HG03520 (cell line): ENCODE results near the gene CNDP1.

Source experiments
- ATAC-seq: cut with Tn5 transposase; IDR thresholded peaks from one replicate; pipeline ENCODE4 v1.9.1; 2021; ENCODE audit warnings: mild to moderate bottlenecking, moderate library complexity; ENCODE audit not compliant: unreplicated experiment

The CNDP1 gene

DNA sequence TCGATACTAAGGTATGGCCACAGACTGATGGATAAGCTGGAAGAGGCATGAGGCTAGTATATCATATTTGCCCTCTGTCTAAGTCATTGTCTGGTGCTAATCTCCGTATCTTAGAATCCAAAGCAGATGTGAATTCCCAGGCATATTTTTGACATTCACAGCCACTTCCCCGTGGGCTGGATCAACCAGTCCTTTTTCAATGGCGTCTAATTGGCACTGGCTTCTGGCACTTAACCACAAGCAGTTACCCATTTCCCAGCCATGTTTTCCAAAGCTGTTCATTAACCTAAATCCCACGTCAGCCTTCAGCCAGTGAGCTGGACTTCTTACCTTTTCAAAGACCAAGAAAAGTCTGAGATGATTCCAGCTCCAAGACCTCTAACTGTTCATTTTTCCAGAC lies 42.7 kb downstream of the CNDP1 start:
- no peak for ATAC-seq

DNA sequence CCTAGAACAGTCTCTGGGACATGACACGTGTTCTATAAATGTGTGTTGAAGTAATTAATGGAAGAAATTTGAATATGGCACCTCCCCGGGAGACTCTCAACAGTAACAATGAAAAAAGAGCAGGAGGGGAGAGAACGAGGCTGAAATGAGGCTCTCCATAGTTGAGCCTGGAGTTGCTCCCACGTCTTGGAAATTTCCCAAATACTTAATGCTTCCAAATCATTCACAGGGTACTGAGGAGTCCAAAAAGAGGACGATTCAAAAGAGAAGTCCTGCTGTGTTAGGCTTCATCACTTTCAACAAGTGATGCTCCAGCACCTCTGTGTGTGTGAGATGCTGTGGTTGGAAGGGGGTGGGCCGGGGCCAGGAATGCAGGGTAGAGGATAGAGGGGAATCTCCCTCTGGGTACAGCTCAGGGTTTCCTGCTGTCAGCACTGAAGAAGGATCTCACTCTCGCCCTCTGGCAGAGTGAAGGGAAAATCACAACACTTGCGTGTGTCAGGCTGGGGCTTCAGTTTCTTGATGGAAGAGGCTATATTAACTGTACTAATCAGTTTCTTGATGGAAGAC lies 45.3 kb downstream of the CNDP1 start:
- ATAC-seq = no peak

DNA sequence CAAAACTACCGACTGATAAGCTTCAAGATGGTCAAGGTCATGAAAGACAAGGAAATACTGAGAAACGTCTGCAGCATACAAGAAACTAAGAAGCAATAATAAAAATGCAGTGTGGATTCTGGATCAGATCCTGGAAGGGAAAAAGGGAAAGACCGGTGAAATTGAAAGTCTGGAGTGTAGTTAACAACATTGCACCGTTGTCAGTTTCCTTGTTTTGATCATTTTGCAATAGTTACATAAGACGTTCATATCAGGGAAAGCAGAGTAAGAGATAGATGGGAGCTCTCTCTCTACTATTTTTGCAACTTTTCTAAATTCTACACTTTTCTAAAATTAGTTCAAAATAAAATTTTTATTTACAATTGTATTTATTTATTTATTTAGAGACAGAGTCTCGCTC lies 48.3 kb downstream of the CNDP1 start:
- no peak for ATAC-seq

DNA sequence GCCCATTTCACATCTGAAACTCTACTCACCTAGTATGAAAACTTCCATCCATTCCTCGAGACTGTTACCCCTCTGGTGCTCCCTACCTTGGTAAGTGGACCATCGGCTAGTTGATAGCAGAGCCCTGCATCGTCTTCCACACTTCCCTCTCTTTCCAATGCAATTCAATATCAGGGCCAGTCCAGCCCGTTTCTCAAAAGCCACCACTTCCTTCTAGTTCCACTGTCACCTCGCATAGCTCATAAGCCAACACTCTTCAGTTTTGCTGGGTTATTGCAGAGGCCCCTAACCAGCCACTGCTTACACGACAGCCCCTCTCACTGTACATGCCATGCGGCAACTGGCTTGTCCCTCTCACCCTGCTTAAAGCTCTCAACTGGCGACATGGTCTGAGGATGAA lies 53.1 kb downstream of the CNDP1 start:
- no peak for ATAC-seq

DNA sequence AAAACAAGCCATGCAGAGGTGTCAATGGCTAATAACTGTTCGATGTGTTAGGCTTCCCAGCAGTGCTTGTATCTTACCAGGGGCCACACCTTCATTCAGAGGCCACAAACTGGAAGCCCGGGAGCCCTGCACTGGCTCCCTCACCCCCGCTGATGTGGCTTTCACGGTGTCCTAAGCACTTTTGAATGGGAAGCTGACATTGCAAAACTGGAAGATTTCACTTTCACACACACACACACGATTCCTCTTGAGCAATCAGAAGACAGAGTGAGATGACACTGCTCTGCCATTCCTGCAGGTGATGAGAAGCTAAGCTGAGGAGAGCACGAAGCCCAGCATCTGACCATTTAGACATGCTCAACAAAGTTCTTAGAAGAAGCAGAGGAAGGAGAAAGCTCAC lies 54.7 kb downstream of the CNDP1 start:
- no peak for ATAC-seq

DNA sequence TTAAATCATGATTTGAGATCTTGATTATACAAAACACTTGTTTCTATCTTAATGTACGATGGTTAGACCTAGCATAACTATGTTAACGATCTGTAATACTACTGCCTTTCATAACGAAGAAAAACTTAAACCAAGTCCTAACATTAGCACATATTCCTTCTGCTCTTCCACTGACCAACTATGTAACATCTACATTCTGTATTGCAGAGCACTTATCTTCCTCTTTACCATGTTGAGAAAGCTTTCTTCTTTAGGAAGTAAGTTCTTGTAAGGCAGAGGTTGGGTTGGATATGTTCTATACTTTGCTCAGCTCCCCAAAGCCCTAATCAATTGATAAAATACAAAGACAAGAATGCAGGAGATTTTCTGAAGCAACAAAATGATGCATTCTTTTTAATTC lies 55.5 kb downstream of the CNDP1 start:
- ATAC-seq = no peak

DNA sequence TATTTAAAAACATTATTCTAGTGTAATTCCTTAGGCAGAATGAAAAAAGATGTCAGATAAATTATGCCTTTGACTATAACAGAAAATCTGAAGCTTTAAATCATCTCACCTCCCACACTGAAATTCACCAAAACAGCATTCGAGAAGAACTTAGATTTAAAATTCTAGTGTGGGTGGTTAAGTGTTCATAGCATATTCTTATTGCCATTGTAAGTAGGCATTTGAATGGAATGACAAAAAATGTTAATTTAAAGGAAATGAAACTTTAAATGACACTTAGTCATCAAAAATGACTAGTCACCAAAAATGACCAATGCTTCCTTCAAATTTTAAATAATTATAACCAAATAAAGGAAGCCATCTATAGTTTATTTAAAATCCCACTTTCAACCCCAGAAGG lies 56.4 kb downstream of the CNDP1 start:
- no peak for ATAC-seq

DNA sequence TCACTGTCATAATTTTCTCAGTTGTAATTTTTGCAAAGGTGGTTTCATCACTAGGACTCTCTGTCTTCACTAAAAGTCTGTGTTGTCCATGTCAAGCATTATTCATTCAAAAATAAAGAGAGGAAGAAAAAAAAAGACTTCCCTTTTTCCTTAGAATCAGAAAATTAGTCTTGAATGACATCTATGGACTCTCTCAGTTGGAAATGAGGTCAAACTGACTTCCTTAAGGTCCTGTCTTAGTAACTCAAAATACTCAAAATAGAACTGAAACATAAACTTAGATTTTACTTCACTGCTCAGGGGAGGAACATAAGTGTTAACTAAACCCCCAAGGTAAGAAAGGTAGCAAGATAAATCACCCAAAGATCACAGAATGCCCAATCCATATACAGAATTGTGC lies 61.1 kb downstream of the CNDP1 start:
- no peak for ATAC-seq

DNA sequence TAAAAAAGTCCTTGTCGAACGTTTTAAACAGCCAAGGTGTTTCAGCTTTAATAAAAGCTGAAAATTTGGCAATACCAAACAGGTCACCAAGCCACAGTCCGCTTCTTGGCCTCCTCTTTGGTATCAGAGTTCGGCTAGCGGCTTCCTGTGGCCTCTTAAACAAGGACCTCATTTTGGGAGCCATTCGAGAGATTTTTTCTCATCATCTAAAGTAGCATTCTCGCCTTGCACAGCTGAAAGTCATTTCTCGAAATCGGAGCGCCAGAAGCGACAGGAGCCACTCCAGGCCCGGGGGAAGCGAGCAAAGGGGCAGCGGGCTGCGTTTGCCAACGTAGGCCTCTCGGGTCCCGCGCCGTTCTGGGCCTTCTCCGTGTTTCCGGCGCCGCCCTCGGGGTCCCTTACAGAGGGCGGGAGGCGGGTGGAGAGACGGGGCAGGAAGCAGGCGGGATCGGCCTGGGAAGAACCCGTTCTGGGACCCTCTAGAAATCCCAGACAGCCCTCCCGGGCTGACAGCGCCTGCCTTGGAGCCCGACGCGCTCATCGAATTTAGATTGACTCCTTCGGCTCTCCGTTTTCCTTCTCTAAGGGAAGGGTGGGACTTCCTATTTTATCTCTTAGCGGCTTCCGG lies 62.8 kb downstream of the CNDP1 start:
- ATAC-seq = peak; percentile 32

DNA sequence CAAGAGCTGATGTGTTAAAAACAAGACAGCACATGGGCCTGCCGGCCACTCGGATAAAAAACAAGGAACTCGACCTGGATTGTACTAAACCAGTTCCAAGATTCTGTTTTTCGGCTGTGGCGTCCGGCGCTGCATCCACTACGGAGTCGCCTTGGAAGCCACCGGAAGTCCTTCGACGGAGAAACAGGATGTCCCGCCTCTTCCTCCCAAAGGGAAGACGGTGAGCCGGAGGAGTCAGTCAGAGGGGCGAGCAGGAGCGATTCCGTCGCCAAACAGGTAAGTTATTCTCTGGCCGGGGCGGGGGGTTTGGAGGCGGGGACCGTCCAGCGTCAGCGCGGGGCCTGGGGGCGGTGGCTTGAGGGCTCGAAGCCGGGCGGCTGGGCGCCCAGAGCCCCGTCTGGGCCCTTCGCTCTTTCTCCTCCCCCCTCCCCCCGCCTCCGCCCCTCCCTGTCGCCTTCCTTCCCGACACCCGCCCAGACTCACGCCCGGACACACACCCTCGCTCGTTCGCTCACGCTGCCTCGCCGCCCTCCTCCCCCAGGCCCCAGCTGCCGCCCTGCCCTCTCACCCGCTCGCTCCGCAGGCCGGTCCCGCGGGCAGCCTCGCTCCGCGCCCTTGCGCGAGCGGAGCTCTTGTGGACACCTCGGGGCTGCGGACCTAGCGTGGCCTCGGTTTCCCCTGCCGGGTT lies 63.5 kb downstream of the CNDP1 start, which contains the start of gene ZNF407:
ZNF407 (plus strand) TSS at position 209 of the 688 bp plus-strand sequence. CDS start 33,150 bp downstream, outside the sequence.
- ATAC-seq = peak; percentile 59

DNA sequence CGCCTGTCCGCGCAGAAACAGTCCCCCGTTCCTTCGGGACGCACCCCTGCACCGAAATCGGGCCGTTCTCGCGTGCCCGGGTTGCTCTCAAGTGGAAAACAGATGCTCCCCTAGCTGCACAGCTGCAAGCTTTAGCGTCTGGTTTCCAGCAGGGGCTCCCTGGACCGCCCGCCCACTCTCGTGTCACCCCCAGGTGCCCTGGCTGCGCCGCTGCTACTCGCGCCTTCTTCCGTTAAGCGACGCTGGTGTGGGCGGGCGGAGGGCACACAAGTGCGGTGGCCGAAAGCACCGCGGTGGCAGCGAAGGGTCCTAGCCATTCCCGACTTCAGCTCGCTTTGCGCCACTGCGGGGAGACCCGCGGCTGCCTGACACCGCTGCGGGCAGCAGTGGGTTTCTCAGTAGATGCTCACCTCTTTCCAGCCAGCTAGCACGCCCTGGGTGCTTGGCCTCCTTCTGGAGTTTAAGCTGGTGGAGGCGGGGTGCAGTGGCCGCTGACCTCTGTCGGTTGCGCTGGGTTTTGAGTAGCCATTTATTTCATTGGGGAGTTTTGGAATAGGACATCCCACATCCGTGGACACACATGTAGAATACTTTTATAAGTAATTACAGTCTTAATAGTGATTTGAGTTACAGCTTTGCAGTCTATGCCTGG lies 64.2 kb downstream of the CNDP1 start:
- peak; percentile 57 for ATAC-seq

DNA sequence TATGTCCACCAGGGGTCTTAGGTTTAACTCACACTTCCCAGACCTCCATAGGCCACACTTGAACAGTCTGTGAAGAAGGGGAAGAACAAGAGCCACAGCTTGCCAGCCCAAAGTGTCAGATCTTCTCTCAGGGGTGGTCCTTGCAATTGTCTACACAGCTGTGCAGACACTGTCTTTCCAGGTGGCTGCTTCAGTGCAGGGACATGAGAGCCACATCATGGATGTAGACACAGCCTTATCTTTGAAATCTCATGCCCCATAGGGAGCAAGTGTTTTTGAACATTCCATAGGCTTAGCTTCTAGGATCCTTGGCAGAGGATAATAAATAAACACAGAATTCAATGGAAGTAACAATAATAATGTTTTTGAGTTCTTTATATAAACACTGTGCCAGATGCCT lies 70.1 kb downstream of the CNDP1 start:
- no peak for ATAC-seq

DNA sequence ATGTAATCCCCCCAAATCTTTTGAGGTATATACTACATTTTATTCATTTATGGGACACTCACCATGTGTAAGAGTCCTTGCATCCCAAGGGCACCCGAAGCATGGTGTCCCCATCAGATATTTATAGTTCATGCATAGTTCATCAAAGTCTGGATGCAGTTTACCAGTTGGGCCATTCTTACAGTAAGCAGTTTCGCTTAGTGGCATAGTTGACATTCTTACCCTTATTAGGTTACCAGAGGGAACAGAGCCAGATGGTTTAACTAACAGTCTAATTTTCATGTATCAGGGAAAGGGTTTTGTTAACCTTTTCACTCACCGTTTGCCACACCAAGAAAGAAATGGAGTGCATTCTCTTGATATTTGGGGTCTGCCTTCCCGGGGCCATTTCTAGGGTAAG lies 70.5 kb downstream of the CNDP1 start:
- no peak for ATAC-seq

DNA sequence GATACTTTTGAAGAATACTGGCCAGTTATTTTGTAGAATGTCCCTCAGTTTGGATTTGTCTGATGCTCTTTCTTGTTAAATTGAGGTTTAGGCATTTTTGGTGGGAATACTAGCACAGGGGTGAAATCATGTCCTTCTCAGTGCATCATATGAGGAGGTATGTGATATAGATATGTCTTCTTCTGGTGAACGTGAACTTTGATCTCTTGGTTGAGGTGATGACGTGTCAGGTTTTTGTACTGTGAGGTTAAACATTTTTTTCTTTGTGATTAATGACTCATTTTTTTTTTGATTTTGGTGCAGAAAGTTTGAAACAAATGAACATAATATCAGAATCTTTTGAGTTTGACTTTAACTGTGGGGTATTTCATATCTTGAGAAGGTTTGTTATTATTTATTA lies 74.4 kb downstream of the CNDP1 start:
- no peak for ATAC-seq

DNA sequence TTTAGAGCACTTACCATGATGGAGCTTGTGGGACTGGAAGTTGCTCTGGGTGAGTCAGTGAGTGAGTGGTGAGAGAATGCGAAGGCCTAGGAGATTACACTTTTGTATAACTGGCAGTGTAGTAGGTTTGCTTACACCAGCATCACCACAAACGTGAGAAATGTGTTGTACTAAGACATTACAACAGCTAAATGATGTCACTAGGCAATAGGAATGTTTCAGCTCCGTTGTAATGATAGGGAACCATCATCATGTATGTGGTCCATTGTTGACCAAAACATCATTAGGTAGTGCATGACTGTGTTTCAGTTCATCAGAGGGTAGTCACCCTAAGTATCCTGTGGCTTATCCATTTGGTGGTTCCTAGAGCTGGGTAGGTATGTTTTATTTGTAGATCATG lies 75.2 kb downstream of the CNDP1 start:
- no peak for ATAC-seq

DNA sequence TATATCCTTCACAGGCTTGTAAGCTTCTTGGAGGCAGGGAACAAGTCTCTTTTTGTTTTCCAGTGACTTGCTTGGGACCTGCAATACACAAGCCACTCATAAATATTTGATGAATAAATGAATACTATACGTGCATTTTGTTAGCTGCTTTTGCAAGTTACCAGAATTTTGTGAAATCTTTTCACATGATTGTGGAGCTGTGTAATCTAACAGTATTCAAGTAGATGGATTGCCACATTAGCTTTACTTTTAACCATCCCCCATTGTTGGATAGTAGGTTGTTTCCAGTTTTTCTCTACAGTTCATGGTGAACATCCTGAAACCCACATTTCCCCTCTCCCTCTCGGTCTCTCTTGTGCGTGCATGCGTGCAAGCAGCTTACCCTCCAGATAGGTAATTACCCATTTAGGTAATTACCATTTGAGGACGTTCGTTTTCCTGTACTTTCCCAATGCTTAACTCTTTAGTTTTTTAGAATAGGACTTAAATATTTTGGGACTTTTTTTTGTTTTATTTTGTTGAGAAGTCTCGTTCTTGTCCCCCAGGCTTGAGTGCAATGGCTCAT lies 75.8 kb downstream of the CNDP1 start:
- ATAC-seq = no peak

DNA sequence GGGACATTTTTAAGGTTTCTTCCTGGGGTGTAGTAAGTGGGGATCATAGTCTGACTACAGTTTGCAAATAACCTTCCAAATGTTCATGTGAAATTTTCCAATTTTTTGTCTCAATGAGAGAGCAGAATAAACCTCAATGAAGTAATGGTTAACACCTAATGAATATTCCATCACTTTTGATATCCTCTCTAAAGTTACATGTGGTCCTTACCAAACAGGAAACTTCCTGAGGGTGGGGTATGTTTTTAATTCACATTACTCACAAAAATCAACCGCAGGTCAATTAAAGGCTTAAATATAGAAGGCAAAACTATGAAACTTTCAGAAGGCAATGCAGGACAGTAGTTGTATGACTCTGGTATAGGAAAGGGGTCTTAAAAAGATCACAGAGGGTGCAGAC lies 76.6 kb downstream of the CNDP1 start:
- no peak for ATAC-seq

DNA sequence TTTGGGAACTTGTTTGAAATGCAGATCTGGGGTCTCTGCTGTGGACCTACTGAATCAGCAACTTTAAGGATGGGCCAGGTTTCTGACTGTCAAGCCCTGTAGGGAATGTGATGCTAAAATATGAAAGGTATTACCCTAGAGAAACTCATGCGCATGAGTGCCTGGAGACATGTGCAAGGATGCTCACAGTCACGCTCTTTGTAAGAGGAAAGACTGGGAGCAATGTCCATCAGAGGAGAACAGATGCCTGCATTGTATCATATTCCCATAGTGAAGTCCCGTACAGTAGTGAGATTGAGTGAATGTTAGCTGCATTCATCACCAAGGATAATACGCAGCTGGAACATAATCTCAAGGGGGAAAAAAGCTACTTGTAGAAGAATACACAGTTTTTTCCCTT lies 77.5 kb downstream of the CNDP1 start:
- ATAC-seq = no peak

DNA sequence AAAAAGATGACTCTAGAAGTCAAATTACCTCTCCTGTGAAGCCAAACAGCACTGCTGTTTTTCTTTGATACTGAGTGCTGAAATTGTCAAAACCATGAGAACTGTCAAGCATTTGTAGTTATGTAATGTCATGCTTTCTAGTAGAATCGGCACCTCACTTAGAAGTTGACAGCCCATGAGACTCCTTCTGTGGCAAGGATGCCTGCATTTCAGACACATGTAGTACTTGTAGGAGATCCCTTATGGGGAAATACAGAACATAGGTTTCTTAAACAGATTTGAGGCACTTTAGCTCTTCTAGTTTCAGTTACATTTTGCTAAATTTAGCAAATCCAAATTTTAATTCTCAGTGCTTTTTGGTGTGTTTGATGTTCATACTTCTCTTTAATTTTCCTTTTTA lies 79.1 kb downstream of the CNDP1 start:
- no peak for ATAC-seq

DNA sequence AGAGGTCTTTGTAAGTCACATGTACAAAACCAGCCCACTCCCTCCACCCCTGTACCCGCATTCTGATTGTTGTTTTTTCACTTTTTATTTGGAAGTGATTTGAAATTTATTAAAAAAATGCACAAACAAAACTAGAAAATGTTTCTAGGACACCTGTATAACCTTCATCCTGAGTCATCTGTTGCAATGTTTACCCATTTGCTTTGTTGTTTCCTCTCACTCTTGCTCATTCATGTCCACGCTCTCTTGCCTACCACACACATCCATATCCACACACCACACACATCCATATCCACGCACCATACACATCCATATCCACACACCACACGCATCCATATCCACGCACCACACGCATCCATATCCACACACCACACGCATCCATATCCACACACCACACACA lies 82.2 kb downstream of the CNDP1 start:
- ATAC-seq = no peak

DNA sequence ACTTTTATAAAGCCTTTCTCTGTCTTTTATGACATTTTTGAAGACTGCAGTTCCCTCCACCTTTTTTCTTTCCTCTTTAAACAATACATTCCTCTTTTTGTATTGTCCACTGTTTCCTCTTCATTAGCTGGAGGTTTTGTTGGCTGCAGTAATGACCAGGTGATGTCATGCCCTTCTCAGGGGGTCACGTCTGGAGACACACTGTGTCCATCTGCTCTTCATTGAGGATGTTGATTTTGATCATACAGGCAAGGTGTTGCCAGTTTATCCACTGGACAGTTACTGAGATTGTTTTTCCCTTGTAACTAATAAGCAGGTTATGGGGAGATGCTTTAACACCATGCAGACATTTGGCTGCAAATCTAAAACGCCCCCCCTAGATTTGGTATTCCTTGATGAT lies 83.2 kb downstream of the CNDP1 start:
- ATAC-seq = no peak

DNA sequence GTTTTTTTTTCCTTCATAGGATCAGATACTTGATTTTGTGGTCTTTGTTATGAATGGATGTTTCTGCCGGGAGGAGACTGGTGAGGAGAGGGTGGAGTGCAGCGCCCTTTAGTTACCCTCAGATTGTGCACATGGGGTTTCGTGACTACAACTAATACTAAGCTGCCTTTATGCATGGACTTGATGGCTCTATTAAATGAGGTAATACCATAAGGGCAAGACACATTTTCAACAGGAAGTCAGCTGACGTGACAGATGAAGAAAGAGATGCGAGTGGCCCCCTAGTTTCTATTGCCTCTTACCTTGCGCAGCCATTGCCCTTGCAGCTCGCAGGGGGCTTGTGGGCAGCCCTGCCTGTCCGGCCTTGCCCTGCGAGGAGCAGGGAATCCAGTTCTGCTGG lies 87.8 kb downstream of the CNDP1 start:
- no peak for ATAC-seq
